Liver (tissue), 9 donors: ENCODE data around the gene GJC1. TPM values are rescaled to one million over a fixed set of nuclear protein-coding genes. Genes with fewer than 3 reads are reported as not detected.

Experiments
- DNase-seq: peaks from one replicate; pipeline ENCODE4 v3.0.0-alpha.2; 2017; ENCODE audit warnings: low spot score
- H3K27ac ChIP-seq, 2 donors: one replicate each; pipeline ENCODE4 v1.7.0; 2013; ENCODE audit warnings: inconsistent platforms in 2 of 2, low read length in 2 of 2, control low read depth in 1 of 2, low read depth in 1 of 2, mild to moderate bottlenecking in 1 of 2
- H3K27me3 ChIP-seq, 4 donors: one replicate each; pipeline versions ENCODE4 v1.6.1 to v1.7.0; 2013; ENCODE audit warnings: low read length in 3 of 4, inconsistent platforms in 1 of 4, mild to moderate bottlenecking in 1 of 4, moderate library complexity in 1 of 4; ENCODE audit not compliant: control insufficient read depth in 4 of 4, insufficient read depth in 4 of 4
- H3K36me3 ChIP-seq, 4 donors: one replicate each; pipeline versions ENCODE4 v1.6.1 to v1.7.0; 2013; ENCODE audit warnings: low read length in 3 of 4, mild to moderate bottlenecking in 3 of 4, low read depth in 1 of 4, moderate library complexity in 1 of 4; ENCODE audit not compliant: control insufficient read depth in 4 of 4, insufficient read depth in 3 of 4
- H3K4me1 ChIP-seq, 4 donors: one replicate each; pipeline versions ENCODE4 v1.6.1 to v1.7.0; 2013; ENCODE audit warnings: low read length in 3 of 4, mild to moderate bottlenecking in 3 of 4, moderate library complexity in 1 of 4; ENCODE audit not compliant: control insufficient read depth in 4 of 4, insufficient read depth in 4 of 4
- H3K4me3 ChIP-seq, 3 donors: one replicate each; pipeline versions ENCODE4 v1.6.1 to v1.7.0; 2013; ENCODE audit warnings: low read length in 3 of 3, control low read depth in 1 of 3, low read depth in 1 of 3, mild to moderate bottlenecking in 1 of 3
- H3K9ac ChIP-seq, 2 donors: one replicate each; pipeline ENCODE4 v1.7.0; 2013; ENCODE audit warnings: low read length in 2 of 2, mild to moderate bottlenecking in 2 of 2, moderate library complexity in 2 of 2, control low read depth in 1 of 2, low read depth in 1 of 2
- H3K9me3 ChIP-seq, 4 donors: one replicate each; pipeline versions ENCODE4 v1.6.1 to v1.7.0; 2013; ENCODE audit warnings: low read length in 3 of 4; ENCODE audit not compliant: control insufficient read depth in 4 of 4
- ATF3 ChIP-seq: IDR thresholded peaks from 2 replicates; pipeline ENCODE4 v1.6.1; 2016; ENCODE audit warnings: antibody characterized with exemption
- CTCF ChIP-seq: fragments of 150-350 bp; IDR thresholded peaks from 2 replicates; pipeline ENCODE4 v1.5.1; 2017; ENCODE audit warnings: improper control_type of control experiment, low read depth, low read length; ENCODE audit not compliant: missing input control
- EGR1 ChIP-seq, 2 donors: IDR thresholded peaks; 2 replicates each; pipeline ENCODE4 v1.6.1; 2016 to 2018; ENCODE audit warnings: antibody characterized with exemption in 2 of 2, low read depth in 2 of 2
- FOXA1 ChIP-seq: IDR thresholded peaks from 2 replicates; pipeline ENCODE4 v1.6.1; 2016; ENCODE audit warnings: antibody characterized with exemption
- FOXA2 ChIP-seq: IDR thresholded peaks from 2 replicates; pipeline ENCODE4 v1.6.1; 2016; ENCODE audit warnings: antibody characterized with exemption
- GABPA ChIP-seq, 2 donors: IDR thresholded peaks in 1 of 2; conservative IDR thresholded peaks in 1 of 2; 2 replicates each; pipeline ENCODE4 v1.6.1; 2016; ENCODE audit warnings: antibody characterized with exemption in 2 of 2, mild to moderate bottlenecking in 1 of 2, moderate library complexity in 1 of 2
- HNF4A ChIP-seq, 2 donors: conservative IDR thresholded peaks; 2 replicates each; pipeline ENCODE4 v1.6.1; 2016; ENCODE audit warnings: antibody characterized with exemption in 2 of 2, mild to moderate bottlenecking in 2 of 2
- HNF4G ChIP-seq: IDR thresholded peaks from 2 replicates; pipeline ENCODE4 v1.6.1; 2016; ENCODE audit warnings: antibody characterized with exemption
- JUND ChIP-seq, 2 donors: IDR thresholded peaks; 2 replicates each; pipeline ENCODE4 v1.6.1; 2016; ENCODE audit warnings: antibody characterized with exemption in 2 of 2
- MAX ChIP-seq: IDR thresholded peaks from 2 replicates; pipeline ENCODE4 v1.6.1; 2016; ENCODE audit warnings: antibody characterized with exemption
- NR2F2 ChIP-seq: IDR thresholded peaks from 2 replicates; pipeline ENCODE4 v1.6.1; 2016; ENCODE audit warnings: antibody characterized with exemption
- RAD21 ChIP-seq, 2 donors: IDR thresholded peaks; 2 replicates each; pipeline ENCODE4 v1.6.1; 2016; ENCODE audit warnings: antibody characterized with exemption in 2 of 2, mild to moderate bottlenecking in 2 of 2
- REST ChIP-seq: IDR thresholded peaks from 2 replicates; pipeline ENCODE4 v1.6.1; 2016; ENCODE audit warnings: antibody characterized with exemption, mild to moderate bottlenecking
- RXRA ChIP-seq, 2 donors: IDR thresholded peaks; 2 replicates each; pipeline ENCODE4 v1.6.1; 2017 to 2018; ENCODE audit warnings: antibody characterized with exemption in 2 of 2, mild to moderate bottlenecking in 1 of 2
- SP1 ChIP-seq: IDR thresholded peaks from 2 replicates; pipeline ENCODE4 v1.6.1; 2018; ENCODE audit warnings: antibody characterized with exemption, mild to moderate bottlenecking
- TAF1 ChIP-seq: conservative IDR thresholded peaks from 2 replicates; pipeline ENCODE4 v1.6.1; 2016; ENCODE audit warnings: antibody characterized with exemption, mild to moderate bottlenecking
- YY1 ChIP-seq: IDR thresholded peaks from 2 replicates; pipeline ENCODE4 v1.6.1; 2016; ENCODE audit warnings: antibody characterized with exemption, mild to moderate bottlenecking
- ZBTB33 ChIP-seq: IDR thresholded peaks from 2 replicates; pipeline ENCODE4 v1.6.1; 2016; ENCODE audit warnings: antibody characterized with exemption
- WGBS: extraction: QIAGEN DNeasy Blood & Tissue Kit; methylation state at CpG from one replicate; pipeline ENCODE4 v1.1.7; 2013; 5-methylcytosine and 5-hydroxymethylcytosine counted together
- polyA plus RNA-seq, 2 donors: library from polyadenylated mRNA; stranded (reverse) in 1 of 2; unstranded in 1 of 2; fragments of 200-250 nt in 1 of 2; fragments of >200 nt in 1 of 2; fragmentation: Nextera tagmentation in 1 of 2; extraction: Ambion mirVana in 1 of 2; gene quantifications; one replicate each; pipeline versions ENCODE4 v1.2.1 to v1.2.3, GENCODE V29; 2013 to 2015
- total RNA-seq, 2 donors: library from RNA; depleted of rRNA; stranded (reverse); fragments of >200 nt; gene quantifications; one replicate each; pipeline ENCODE4 v1.2.3, GENCODE V29; 2014
- donor health status: healthy.
- donor health status: healthy.
- donor health status: healthy.
- donor health status: healthy.
- donor health status: healthy.

Gene GJC1
- total and polyA plus RNA-seq, 4 donors: 0.17 to 1.4 (median 0.77) TPM

GRCh38 chr17:44765965-44766364, 64.1 kb downstream of the GJC1 start:
- 69% methylated on average over 11 of the region's 11 CpGs for WGBS

More at GRCh38 chr17:44765965-44766364, 64.1 kb downstream of the GJC1 start:
- Histone ChIP-seq H3K9ac (no peak overlapping the region), H3K27me3 (peaks cover 0 to 5% (median 0%) of the 10 kb centered on the region in 4 donors), H3K27ac (no peak overlapping the region), H3K9me3 (no peaks in the 10 kb centered on the region), H3K36me3 (no peaks in the 10 kb centered on the region), H3K4me3 (no peak overlapping the region), H3K4me1 (no peaks in the 10 kb centered on the region)
- TF ChIP-seq TAF1: no peak
- TF ChIP-seq RAD21 (IDR thresholded peaks at IDR 0.05): no peak
- no peak for TF ChIP-seq ATF3
- no peak for TF ChIP-seq SP1
- no peak for TF ChIP-seq REST
- no peak for TF ChIP-seq MAX
- TF ChIP-seq HNF4A (conservative IDR thresholded peaks at IDR 0.05): no peak
- no peak for TF ChIP-seq JUND (IDR thresholded peaks at IDR 0.05)
- TF ChIP-seq GABPA (IDR thresholded peaks at IDR 0.05 in 1 of 2, conservative IDR thresholded peaks at IDR 0.05 in 1 of 2): no peak
- TF ChIP-seq RXRA (IDR thresholded peaks at IDR 0.05): no peak
- TF ChIP-seq YY1: no peak
- TF ChIP-seq HNF4G: no peak
- no peak for TF ChIP-seq FOXA2
- TF ChIP-seq EGR1 (IDR thresholded peaks at IDR 0.05; ENCODE audit: low read depth in 2 of 2): no peak
- no peak for TF ChIP-seq CTCF
- no peak for TF ChIP-seq FOXA1
- TF ChIP-seq ZBTB33: no peak
- TF ChIP-seq NR2F2: no peak
- DNase-seq: no peak
